Neural progenitor cell (in vitro differentiated cells): ENCODE measurements around the gene NCOA3.

Experiments used
- EZH2 ChIP-seq: fragments of 200-600 bp; sonication (generic); IDR thresholded peaks from 2 replicates; pipeline ENCODE4 v1.6.1; 2017; ENCODE audit warnings: antibody characterized with exemption, mild to moderate bottlenecking, moderate library complexity
- EZH2phosphoT487 ChIP-seq: fragments of 200-600 bp; sonication (generic); IDR thresholded peaks from 2 replicates; pipeline ENCODE4 v1.6.1; 2017; ENCODE audit warnings: antibody characterized with exemption
- TF ChIP-seq, protein P1 (sequence below): fragments of 200-600 bp; sonication (generic); IDR thresholded peaks from 2 replicates; pipeline ENCODE4 v1.5.1; 2017; ENCODE audit warnings: antibody characterized with exemption, mild to moderate bottlenecking

DNA sequence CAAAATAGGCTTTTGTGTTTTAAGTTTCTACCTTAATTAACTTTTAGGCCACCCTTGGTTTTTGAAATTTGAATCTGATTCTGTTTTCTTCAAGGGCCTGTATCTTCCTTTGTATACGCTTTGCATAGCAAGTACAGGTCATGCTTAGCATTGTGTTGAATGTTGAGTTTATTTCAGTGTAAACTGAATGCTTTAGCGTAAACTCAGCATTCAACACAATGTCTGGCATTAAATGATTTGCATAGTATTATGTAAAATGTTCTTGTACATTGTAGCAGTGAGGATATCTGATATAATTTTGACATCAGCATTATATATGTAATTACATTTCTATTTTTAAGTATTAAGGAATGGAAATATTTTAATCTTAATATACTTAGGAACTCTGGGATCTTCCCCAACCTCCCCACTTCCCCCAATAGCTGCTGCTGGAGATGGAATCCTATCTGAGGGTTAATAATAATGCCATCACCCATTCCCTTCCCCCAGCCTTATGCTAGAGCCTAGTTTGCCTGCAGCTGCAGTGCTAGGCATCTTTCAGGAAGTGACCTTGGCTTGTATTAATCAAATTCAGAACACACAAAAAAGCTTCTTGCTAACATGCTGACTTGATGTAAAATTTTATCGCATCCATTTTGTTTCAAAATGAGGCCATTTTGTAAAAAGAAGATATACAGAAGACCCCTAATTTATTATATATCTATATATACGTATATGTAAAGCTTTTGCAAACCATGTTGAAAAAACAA, 73.1 kb downstream of the NCOA3 start:
- TF ChIP-seq, protein P1, sequence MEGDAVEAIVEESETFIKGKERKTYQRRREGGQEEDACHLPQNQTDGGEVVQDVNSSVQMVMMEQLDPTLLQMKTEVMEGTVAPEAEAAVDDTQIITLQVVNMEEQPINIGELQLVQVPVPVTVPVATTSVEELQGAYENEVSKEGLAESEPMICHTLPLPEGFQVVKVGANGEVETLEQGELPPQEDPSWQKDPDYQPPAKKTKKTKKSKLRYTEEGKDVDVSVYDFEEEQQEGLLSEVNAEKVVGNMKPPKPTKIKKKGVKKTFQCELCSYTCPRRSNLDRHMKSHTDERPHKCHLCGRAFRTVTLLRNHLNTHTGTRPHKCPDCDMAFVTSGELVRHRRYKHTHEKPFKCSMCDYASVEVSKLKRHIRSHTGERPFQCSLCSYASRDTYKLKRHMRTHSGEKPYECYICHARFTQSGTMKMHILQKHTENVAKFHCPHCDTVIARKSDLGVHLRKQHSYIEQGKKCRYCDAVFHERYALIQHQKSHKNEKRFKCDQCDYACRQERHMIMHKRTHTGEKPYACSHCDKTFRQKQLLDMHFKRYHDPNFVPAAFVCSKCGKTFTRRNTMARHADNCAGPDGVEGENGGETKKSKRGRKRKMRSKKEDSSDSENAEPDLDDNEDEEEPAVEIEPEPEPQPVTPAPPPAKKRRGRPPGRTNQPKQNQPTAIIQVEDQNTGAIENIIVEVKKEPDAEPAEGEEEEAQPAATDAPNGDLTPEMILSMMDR, result no peak
- TF ChIP-seq EZH2phosphoT487, result no peak
- no peak for TF ChIP-seq EZH2
